ENCODE data around the gene PDZD2. TPM values are rescaled to one million over a fixed set of nuclear protein-coding genes. Genes with fewer than 3 reads are reported as not detected.

PDZD2 gene
- total RNA-seq, 1 experiment from 2014 or later, result 0.37 TPM

- Histone ChIP-seq H3K27ac (ENCODE audit: low read depth, low read length) (no peak overlapping the region), H3K4me1 (ENCODE audit: control insufficient read depth in 1 of 2, insufficient read depth in 2 of 2, low read length in 2 of 2) (no peaks in the 10 kb centered on the region), H3K9me2 (ENCODE audit: insufficient read depth) (no peaks in the 10 kb centered on the region), H3K4me2 (ENCODE audit: low read length) (no peak overlapping the region), H3K4me3 (replicated peaks in 1 of 2; ENCODE audit: low read depth in 1 of 2, low read length in 2 of 2) (no peak overlapping the region), H2AFZ (ENCODE audit: low read depth, low read length, poor library complexity, severe bottlenecking) (no peak overlapping the region), H3K79me2 (ENCODE audit: insufficient read depth, low read length) (no peaks in the 10 kb centered on the region), H3K9ac (ENCODE audit: low read length) (no peak overlapping the region), H3K9me3 (ENCODE audit: control insufficient read depth in 1 of 2, insufficient read depth in 1 of 2, low read depth in 1 of 2, low read length in 2 of 2) (no peaks in the 10 kb centered on the region), H3K27me3 (ENCODE audit: insufficient read depth, low read length) (no peaks in the 10 kb centered on the region), H3K36me3 (ENCODE audit: control insufficient read depth in 1 of 2, insufficient read depth in 2 of 2, low read length in 2 of 2) (no peaks in the 10 kb centered on the region), H4K20me1 (ENCODE audit: insufficient read depth) (no peaks in the 10 kb centered on the region)
- no peak for DNase-seq (ENCODE audit: low read depth, low spot score)
- ChIA-PET POLR2A (interaction anchor here (1.1 kb wide), 1 partner anchor 12 kb away, joined by 3 read pairs; no protein-coding TSS in a partner anchor), CTCF (no interaction called here), RAD21 (ENCODE audit: low non-redundant PET in 1 of 2, low total read pairs in 2 of 2, uncharacterized antibody in 2 of 2, unreplicated experiment in 2 of 2) (interaction anchor here in 1 of 2 experiments (0.7 kb wide), 1 partner anchor 71 kb away, joined by 4 read pairs; no protein-coding TSS in a partner anchor)
- intact Hi-C loops (cut with micrococcal nuclease), result no loop called here
- TF ChIP-seq REST (IDR thresholded peaks at IDR 0.05; ENCODE audit: low read depth), result no peak
- no peak for TF ChIP-seq ZNF274 (IDR thresholded peaks at IDR 0.05; ENCODE audit: low read depth, low read length)
- no peak for TF ChIP-seq ELF1 (IDR thresholded peaks at IDR 0.05; ENCODE audit: borderline replicate concordance, low read depth)
- TF ChIP-seq ZBTB33 (IDR thresholded peaks at IDR 0.05; ENCODE audit: extremely low read depth, insufficient replicate concordance, low read length), result no peak
- no peak for ATAC-seq
- BruUV-seq (replicated peaks), result no TSS peak
Measured at GRCh38 chr5:31604644-31605043, 34.3 kb upstream of the PDZD2 start.
